MM.1S (cell line): ENCODE results near the gene S100A16.
A peak's percentile ranks its signal among the peaks of the same experiment; 100 is the strongest.

Source experiments
- DNase-seq: peaks from one replicate; pipeline ENCODE4 v3.0.0-alpha.2; 2015
- H2AFZ ChIP-seq: fragments of 300-600 bp; sonication (generic); 2 replicates; pipeline ENCODE4 v1.6.0; 2016; ENCODE audit warnings: antibody characterized with exemption, low read length
- H3F3A ChIP-seq: fragments of 300-600 bp; sonication (generic); 2 replicates; pipeline ENCODE4 v1.6.1; 2016; ENCODE audit warnings: mild to moderate bottlenecking, antibody characterized with exemption, low read length, moderate library complexity, mixed read lengths; ENCODE audit not compliant: insufficient read depth
- H3K27ac ChIP-seq: fragments of 300-600 bp; sonication (generic); 2 replicates; pipeline ENCODE4 v1.5.1; 2016; ENCODE audit warnings: mild to moderate bottlenecking, low read length
- H3K27me3 ChIP-seq: fragments of 300-600 bp; sonication (generic); replicated peaks from 2 replicates; pipeline ENCODE4 v1.6.0; 2016; ENCODE audit warnings: low read length; ENCODE audit not compliant: insufficient read depth
- H3K36me3 ChIP-seq: fragments of 300-600 bp; sonication (generic); replicated peaks from 2 replicates; pipeline ENCODE4 v1.6.1; 2016; ENCODE audit warnings: mild to moderate bottlenecking, low read length, mixed read lengths; ENCODE audit not compliant: insufficient read depth
- H3K4me1 ChIP-seq: fragments of 300-600 bp; sonication (generic); 2 replicates; pipeline ENCODE4 v1.6.1; 2016; ENCODE audit warnings: low read length, mixed read lengths
- H3K4me2 ChIP-seq: fragments of 300-600 bp; sonication (generic); 2 replicates; pipeline ENCODE4 v1.6.0; 2016; ENCODE audit warnings: low read depth, low read length
- H3K4me3 ChIP-seq: fragments of 300-600 bp; sonication (generic); 2 replicates; pipeline ENCODE4 v1.5.1; 2016; ENCODE audit warnings: low read length, mixed read lengths
- H3K79me2 ChIP-seq: fragments of 300-600 bp; sonication (generic); 2 replicates; pipeline ENCODE4 v1.6.1; 2016; ENCODE audit warnings: mixed run types, low read length, mixed read lengths
- H3K9ac ChIP-seq: fragments of 300-600 bp; sonication (generic); 2 replicates; pipeline ENCODE4 v1.6.1; 2016; ENCODE audit warnings: low read length, mixed read lengths
- H3K9me2 ChIP-seq: fragments of 300-600 bp; sonication (generic); replicated peaks from 2 replicates; pipeline ENCODE4 v1.6.1; 2016; ENCODE audit warnings: mild to moderate bottlenecking, low read length, mixed read lengths; ENCODE audit not compliant: insufficient read depth
- H3K9me3 ChIP-seq: fragments of 300-600 bp; sonication (generic); replicated peaks from 2 replicates; pipeline ENCODE4 v1.6.1; 2016; ENCODE audit warnings: mild to moderate bottlenecking, low read length, mixed read lengths; ENCODE audit not compliant: insufficient read depth
- H4K20me1 ChIP-seq: fragments of 300-600 bp; sonication (generic); 2 replicates; pipeline ENCODE4 v1.6.1; 2016; ENCODE audit warnings: mild to moderate bottlenecking, low read length, moderate library complexity, mixed read lengths; ENCODE audit not compliant: insufficient read depth
- EZH2 ChIP-seq: fragments of 300-600 bp; sonication (generic); optimal IDR thresholded peaks from 2 replicates; pipeline ENCODE3; 2017; ENCODE audit warnings: low read depth, mild to moderate bottlenecking, antibody characterized with exemption, low read length, mixed read lengths
- EZH2phosphoT487 ChIP-seq: fragments of 300-600 bp; sonication (generic); IDR thresholded peaks from 2 replicates; pipeline ENCODE4 v1.6.1; 2018; ENCODE audit warnings: antibody characterized with exemption, low read length
- TF ChIP-seq, protein P1 (sequence below): fragments of 300-600 bp; sonication (generic); IDR thresholded peaks from 2 replicates; pipeline ENCODE4 v1.5.1; 2016; ENCODE audit warnings: antibody characterized with exemption, low read length, mixed read lengths

The S100A16 gene

GRCh38 chr1:153623101-153623500 is 10.2 kb upstream of the S100A16 start:
- Histone ChIP-seq H3K79me2 (no peaks in the 10 kb centered on the region), H3K4me2 (no peak overlapping the region), H3K27ac (no peak overlapping the region)

GRCh38 chr1:153619171-153619570 is 6.2 kb upstream of the S100A16 start:
- H3K27ac ChIP-seq: no peak overlapping the region
- no peaks in the 10 kb centered on the region for H4K20me1 ChIP-seq
- H3K27me3 ChIP-seq: no peaks in the 10 kb centered on the region
- no peak overlapping the region for H3K4me2 ChIP-seq
- no peak for DNase-seq
- H3K4me1 ChIP-seq: no peaks in the 10 kb centered on the region; the same call in 1 of the 2 replicates
- no peak overlapping the region for H2AFZ ChIP-seq
- no peaks in the 10 kb centered on the region for H3K9me3 ChIP-seq
- no peaks in the 10 kb centered on the region for H3K79me2 ChIP-seq
- H3K9ac ChIP-seq: no peak overlapping the region
- H3F3A ChIP-seq: no peaks in the 10 kb centered on the region
- no peak for TF ChIP-seq EZH2phosphoT487
- TF ChIP-seq, protein P1, sequence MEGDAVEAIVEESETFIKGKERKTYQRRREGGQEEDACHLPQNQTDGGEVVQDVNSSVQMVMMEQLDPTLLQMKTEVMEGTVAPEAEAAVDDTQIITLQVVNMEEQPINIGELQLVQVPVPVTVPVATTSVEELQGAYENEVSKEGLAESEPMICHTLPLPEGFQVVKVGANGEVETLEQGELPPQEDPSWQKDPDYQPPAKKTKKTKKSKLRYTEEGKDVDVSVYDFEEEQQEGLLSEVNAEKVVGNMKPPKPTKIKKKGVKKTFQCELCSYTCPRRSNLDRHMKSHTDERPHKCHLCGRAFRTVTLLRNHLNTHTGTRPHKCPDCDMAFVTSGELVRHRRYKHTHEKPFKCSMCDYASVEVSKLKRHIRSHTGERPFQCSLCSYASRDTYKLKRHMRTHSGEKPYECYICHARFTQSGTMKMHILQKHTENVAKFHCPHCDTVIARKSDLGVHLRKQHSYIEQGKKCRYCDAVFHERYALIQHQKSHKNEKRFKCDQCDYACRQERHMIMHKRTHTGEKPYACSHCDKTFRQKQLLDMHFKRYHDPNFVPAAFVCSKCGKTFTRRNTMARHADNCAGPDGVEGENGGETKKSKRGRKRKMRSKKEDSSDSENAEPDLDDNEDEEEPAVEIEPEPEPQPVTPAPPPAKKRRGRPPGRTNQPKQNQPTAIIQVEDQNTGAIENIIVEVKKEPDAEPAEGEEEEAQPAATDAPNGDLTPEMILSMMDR: no peak
- no peak overlapping the region for H3K4me3 ChIP-seq
- no peaks in the 10 kb centered on the region for H3K9me2 ChIP-seq
- H3K36me3 ChIP-seq: no peaks in the 10 kb centered on the region

More at GRCh38 chr1:153623101-153623500, 10.2 kb upstream of the S100A16 start:
- no peaks in the 10 kb centered on the region for H3K27me3 ChIP-seq
- no peak overlapping the region for H3K4me3 ChIP-seq
- H3K4me1 ChIP-seq: no peaks in the 10 kb centered on the region
- no peaks in the 10 kb centered on the region for H3F3A ChIP-seq
- H2AFZ ChIP-seq: no peak overlapping the region
- no peak for DNase-seq
- H3K36me3 ChIP-seq: no peaks in the 10 kb centered on the region
- TF ChIP-seq EZH2: no peak
- TF ChIP-seq, protein P1: no peak
- TF ChIP-seq EZH2phosphoT487: no peak
- H3K9me3 ChIP-seq: no peaks in the 10 kb centered on the region
- no peaks in the 10 kb centered on the region for H4K20me1 ChIP-seq
- no peak overlapping the region for H3K9ac ChIP-seq
- H3K9me2 ChIP-seq: no peaks in the 10 kb centered on the region

GRCh38 chr1:153617663-153618062 is 4.7 kb upstream of the S100A16 start:
- Histone ChIP-seq H3K4me1 (no peaks in the 10 kb centered on the region; the same call in 1 of the 2 replicates), H3K27me3 (no peaks in the 10 kb centered on the region), H3K27ac (no peak overlapping the region), H3K9me2 (no peaks in the 10 kb centered on the region), H3K36me3 (no peaks in the 10 kb centered on the region), H3K4me2 (peak overlapping the region; percentile 16; the same call in 1 of the 2 replicates), H3K9me3 (no peaks in the 10 kb centered on the region), H3K4me3 (no peak overlapping the region), H4K20me1 (no peaks in the 10 kb centered on the region), H2AFZ (peak overlapping the region; percentile 31), H3K9ac (no peak overlapping the region), H3K79me2 (no peaks in the 10 kb centered on the region), H3F3A (no peaks in the 10 kb centered on the region)
- TF ChIP-seq, protein P1: peak; percentile 97
- TF ChIP-seq EZH2phosphoT487: no peak
- DNase-seq: peak; percentile 75
